Upper lobe of left lung (tissue), 4 donors: ENCODE measurements around the gene KIF6.

Experiments used
- CTCF ChIP-seq, 6 experiments: fragments of 450-650 bp in 4 of 6; fragments of 200-600 bp in 2 of 6; sonication (generic) in 2 of 6; IDR thresholded peaks; one replicate each; pipeline ENCODE4 v1.5.1; 2016 to 2019; ENCODE audit warnings: antibody characterized with exemption in 6 of 6
- EP300 ChIP-seq, 4 donors: sonication (generic); formaldehyde crosslinking; IDR thresholded peaks; one replicate each; pipeline ENCODE4 v1.5.1; 2017; ENCODE audit warnings: antibody characterized with exemption in 4 of 4, control low read depth in 2 of 4
- POLR2AphosphoS5 ChIP-seq, 2 donors: sonication (generic); formaldehyde crosslinking; IDR thresholded peaks; one replicate each; pipeline ENCODE4 v1.5.1; 2017; ENCODE audit warnings: antibody characterized with exemption in 2 of 2

GRCh38 chr6:39553029-39553428 is 172.2 kb downstream of the KIF6 start:
- TF ChIP-seq CTCF (IDR thresholded peaks at IDR 0.05) (no peak), POLR2AphosphoS5 (IDR thresholded peaks at IDR 0.05) (no peak), EP300 (IDR thresholded peaks at IDR 0.05) (no peak)
